H1 (cell line): ENCODE data around the gene GRM5. TPM values are rescaled to one million over a fixed set of nuclear protein-coding genes. Genes with fewer than 3 reads are reported as not detected.

Experiments
- CTCF ChIA-PET: fragments of 300-600 bp; sonication (Branson Sonifier 250); formaldehyde crosslinking; loops from one replicate; lab custom pipeline; 2021; ENCODE audit not compliant: partially characterized antibody; lab: Charles Lee
- POLR2A ChIA-PET: fragments of 300-600 bp; sonication (Branson Sonifier 250); formaldehyde crosslinking; loops from one replicate; lab custom pipeline; 2021; ENCODE audit warnings: inconsistent platforms; ENCODE audit not compliant: partially characterized antibody; lab: Charles Lee
- DNase-seq, 2 experiments: peaks; one replicate each; pipeline versions ENCODE4 v3.0.0 to v3.0.0-alpha.2; 2010 to 2022; ENCODE audit warnings: low spot score in 2 of 2, low read depth in 1 of 2, mixed read lengths in 1 of 2
- FAIRE-seq: peaks from 2 replicates; lab custom pipeline; 2011; peaks lifted over from hg19 to GRCh38; lab: Jason Lieb, UNC
- H2AFZ ChIP-seq: 2 replicates; pipeline ENCODE4 v1.8.1; 2012; ENCODE audit warnings: low read length, inconsistent platforms
- H2AK5ac ChIP-seq: 2 replicates; pipeline ENCODE4 v1.6.1; 2013; ENCODE audit warnings: low read depth, low read length
- H2BK120ac ChIP-seq: replicated peaks from 2 replicates; pipeline ENCODE3; 2013; ENCODE audit warnings: low read depth, low read length, inconsistent platforms
- H2BK12ac ChIP-seq: 2 replicates; pipeline ENCODE4 v1.6.1; 2013; ENCODE audit warnings: low read depth, low read length
- H2BK15ac ChIP-seq: 2 replicates; pipeline ENCODE4 v1.6.1; 2013; ENCODE audit warnings: low read length
- H2BK20ac ChIP-seq: 2 replicates; pipeline ENCODE4 v1.6.1; 2013; ENCODE audit warnings: low read length
- H2BK5ac ChIP-seq: 2 replicates; pipeline ENCODE4 v1.6.1; 2013; ENCODE audit warnings: low read depth, low read length
- H3K14ac ChIP-seq: 2 replicates; pipeline ENCODE4 v1.6.1; 2013; ENCODE audit warnings: inconsistent platforms; ENCODE audit not compliant: insufficient read length
- H3K18ac ChIP-seq: 2 replicates; pipeline ENCODE4 v1.6.1; 2013; ENCODE audit warnings: low read length; ENCODE audit errors: extremely low read depth
- H3K23ac ChIP-seq: 2 replicates; pipeline ENCODE4 v1.6.1; 2013; ENCODE audit warnings: inconsistent platforms; ENCODE audit not compliant: insufficient read length
- H3K23me2 ChIP-seq: 2 replicates; pipeline ENCODE4 v1.6.1; 2013; ENCODE audit warnings: low read depth, low read length
- H3K27ac ChIP-seq: 2 replicates; pipeline ENCODE4 v1.6.1; 2011; ENCODE audit warnings: low read depth, low read length, inconsistent platforms
- H3K27me3 ChIP-seq, 4 experiments: replicated peaks in 1 of 4; 1 replicate in 1 of 4; 2 replicates in 3 of 4; pipeline versions ENCODE4 v1.6.1 to v1.8.1; 2011 to 2013; ENCODE audit warnings: low read length in 3 of 4, mild to moderate bottlenecking in 3 of 4, inconsistent platforms in 2 of 4, mixed read lengths in 2 of 4, moderate library complexity in 1 of 4; ENCODE audit not compliant: control insufficient read depth in 3 of 4, insufficient read depth in 3 of 4; ENCODE audit errors: extremely low read depth in 1 of 4
- H3K36me3 ChIP-seq, 4 experiments: 2 replicates each; pipeline versions ENCODE4 v1.6.1 to v1.8.1; 2011 to 2013; ENCODE audit warnings: mild to moderate bottlenecking in 4 of 4, low read length in 3 of 4, moderate library complexity in 2 of 4, control low read depth in 1 of 4, inconsistent platforms in 1 of 4; ENCODE audit not compliant: insufficient read depth in 4 of 4, control insufficient read depth in 2 of 4
- H3K4ac ChIP-seq: replicated peaks from 2 replicates; pipeline ENCODE3; 2013; ENCODE audit warnings: low read length, low read depth, mixed read lengths, inconsistent platforms; ENCODE audit not compliant: insufficient read length
- H3K4me1 ChIP-seq, 4 experiments: replicated peaks in 1 of 4; 1 replicate in 1 of 4; 2 replicates in 3 of 4; pipeline versions ENCODE4 v1.6.1 to v1.8.1; 2011 to 2013; ENCODE audit warnings: low read length in 3 of 4, inconsistent platforms in 2 of 4, mixed read lengths in 1 of 4; ENCODE audit not compliant: insufficient read depth in 4 of 4, control insufficient read depth in 3 of 4
- H3K4me2 ChIP-seq, 2 experiments: 2 replicates each; pipeline versions ENCODE4 v1.6.1 to v1.8.1; 2011 to 2013; ENCODE audit warnings: low read depth in 2 of 2, low read length in 2 of 2, control low read depth in 1 of 2, inconsistent platforms in 1 of 2, mild to moderate bottlenecking in 1 of 2; ENCODE audit not compliant: insufficient read depth in 1 of 2
- H3K4me3 ChIP-seq, 4 experiments: fragments of 200-600, 300-600 bp in 1 of 4; sonication (generic), shearing (Covaris generic), sonication (Bioruptor Twin) in 1 of 4; 2 replicates each; pipeline versions ENCODE4 v1.5.1 to v1.8.1; 2011 to 2016; ENCODE audit warnings: low read length in 4 of 4, low read depth in 3 of 4, control low read depth in 2 of 4, inconsistent platforms in 2 of 4, mild to moderate bottlenecking in 2 of 4, mixed read lengths in 1 of 4, moderate library complexity in 1 of 4; ENCODE audit not compliant: insufficient read depth in 2 of 4; ENCODE audit errors: extremely low read depth in 1 of 4
- H3K56ac ChIP-seq: replicated peaks from 2 replicates; pipeline ENCODE3; 2013; ENCODE audit warnings: low read depth, mild to moderate bottlenecking, mixed read lengths, low read length, inconsistent platforms; ENCODE audit not compliant: insufficient read length
- H3K79me1 ChIP-seq: 2 replicates; pipeline ENCODE4 v1.6.1; 2013; ENCODE audit warnings: low read depth, low read length, control low read depth
- H3K79me2 ChIP-seq, 2 experiments: 2 replicates each; pipeline versions ENCODE4 v1.6.1 to v1.8.1; 2012 to 2013; ENCODE audit warnings: low read length in 2 of 2, mild to moderate bottlenecking in 2 of 2, inconsistent platforms in 1 of 2; ENCODE audit not compliant: insufficient read depth in 2 of 2, control insufficient read depth in 1 of 2
- H3K9ac ChIP-seq, 4 experiments: replicated peaks in 1 of 4; 1 replicate in 1 of 4; 2 replicates in 3 of 4; pipeline versions ENCODE4 v1.6.1 to v1.8.1; 2011 to 2013; ENCODE audit warnings: low read depth in 3 of 4, low read length in 3 of 4, control low read depth in 2 of 4, mild to moderate bottlenecking in 2 of 4, moderate library complexity in 2 of 4, inconsistent platforms in 1 of 4; ENCODE audit errors: extremely low read depth in 1 of 4
- H3K9me3 ChIP-seq, 2 experiments: 2 replicates each; pipeline versions ENCODE4 v1.6.1 to v1.8.1; 2012 to 2013; ENCODE audit warnings: mild to moderate bottlenecking in 2 of 2, moderate library complexity in 2 of 2, control low read depth in 1 of 2, inconsistent platforms in 1 of 2, low read depth in 1 of 2, low read length in 1 of 2, mixed read lengths in 1 of 2; ENCODE audit not compliant: insufficient read depth in 2 of 2
- H4K20me1 ChIP-seq, 2 experiments: replicated peaks in 1 of 2; 2 replicates each; pipeline versions ENCODE3 to v1.8.1; 2011 to 2013; ENCODE audit warnings: inconsistent platforms in 2 of 2, low read length in 2 of 2, mild to moderate bottlenecking in 1 of 2; ENCODE audit not compliant: insufficient read depth in 2 of 2, control insufficient read depth in 1 of 2
- H4K5ac ChIP-seq: 2 replicates; pipeline ENCODE4 v1.6.1; 2013; ENCODE audit warnings: low read length, low read depth, mixed read lengths, inconsistent platforms; ENCODE audit not compliant: insufficient read length
- H4K8ac ChIP-seq: 2 replicates; pipeline ENCODE4 v1.8.0; 2013; ENCODE audit warnings: mild to moderate bottlenecking, moderate library complexity, low read length, inconsistent platforms; ENCODE audit not compliant: insufficient read depth; ENCODE audit errors: extremely low read depth
- H4K91ac ChIP-seq: replicated peaks from 2 replicates; pipeline ENCODE3; 2013; ENCODE audit warnings: low read length, mixed read lengths, inconsistent platforms; ENCODE audit not compliant: insufficient read length
- CTCF ChIP-seq, 3 experiments: IDR thresholded peaks; 1 replicate in 2 of 3; 2 replicates in 1 of 3; pipeline versions ENCODE4 v1.5.1 to v1.6.1; 2011; ENCODE audit warnings: low read length in 3 of 3, mild to moderate bottlenecking in 3 of 3, inconsistent platforms in 2 of 3, low read depth in 1 of 3, moderate library complexity in 1 of 3; ENCODE audit not compliant: insufficient read depth in 1 of 3; ENCODE audit errors: control extremely low read depth in 1 of 3
- HDAC2 ChIP-seq, 2 experiments: fragments of 300-600 bp in 1 of 2; sonication (generic) in 1 of 2; IDR thresholded peaks; 2 replicates each; pipeline ENCODE4 v1.6.1; 2011 to 2012; ENCODE audit warnings: low read depth in 2 of 2, low read length in 2 of 2, mild to moderate bottlenecking in 2 of 2, moderate library complexity in 2 of 2, borderline replicate concordance in 1 of 2, inconsistent platforms in 1 of 2
- SIN3A ChIP-seq, 2 experiments: IDR thresholded peaks in 1 of 2; conservative IDR thresholded peaks in 1 of 2; 2 replicates each; pipeline ENCODE4 v1.6.1; 2011 to 2012; ENCODE audit warnings: low read length in 2 of 2, improper control_type of control experiment in 1 of 2, low read depth in 1 of 2, mild to moderate bottlenecking in 1 of 2
- SIRT6 ChIP-seq: IDR thresholded peaks from one replicate; pipeline ENCODE4 v1.7.1; 2012; ENCODE audit warnings: low read length, inconsistent platforms
- SP4 ChIP-seq: IDR thresholded peaks from 2 replicates; pipeline ENCODE4 v1.6.1; 2012; ENCODE audit warnings: low read length, inconsistent platforms
- TCF12 ChIP-seq: IDR thresholded peaks from 2 replicates; pipeline ENCODE4 v1.6.1; 2011; ENCODE audit warnings: low read depth, mild to moderate bottlenecking, low read length
- WGBS, 2 experiments: shearing (Covaris generic) in 1 of 2; methylation state at CpG; one replicate each; pipeline versions ENCODE4 v1.1.6 to v1.1.7; 2013 to 2015; ENCODE audit warnings: low lambda C conversion rate in 2 of 2, mixed read lengths in 2 of 2, inconsistent platforms in 1 of 2, low coverage in 1 of 2, missing lambda C conversion rate in 1 of 2; ENCODE audit not compliant: insufficient replicate concordance in 2 of 2, insufficient coverage in 1 of 2, insufficient read length in 1 of 2; ENCODE audit errors: extremely low coverage in 1 of 2, missing lambda C conversion rate in 1 of 2; 5-methylcytosine and 5-hydroxymethylcytosine counted together
- polyA plus RNA-seq, 7 experiments: library from polyadenylated mRNA; depleted of rRNA in 3 of 7; stranded (reverse) in 5 of 7; unstranded in 2 of 7; fragments of >200 nt in 5 of 7; fragments of 200-250 nt in 2 of 7; gene quantifications; 1 replicate in 5 of 7; 2 replicates in 1 of 7; 4 replicates in 1 of 7; pipeline versions ENCODE4 v1.2.1 to v1.2.3, GENCODE V29; 2011 to 2013; ENCODE audit warnings: missing spikeins in 2 of 7, mixed read lengths in 2 of 7
- total RNA-seq: library from RNA; stranded (reverse); fragmentation: NEBNext Ultra II Directional; extraction: Animal tissue kit (Norgen Biotek cat#: 25700); gene quantifications from 2 replicates; pipeline ENCODE4 v1.2.1, GENCODE V29; 2021

Gene GRM5
- total and polyA plus RNA-seq, 2 of the 8 experiments (the other 6 are each of a cell fraction or from before 2014, with no cell fraction given) = 0.15 to 0.43 TPM

- Histone ChIP-seq H2BK15ac (no peak overlapping the region), H3K79me1 (no peaks in the 10 kb centered on the region), H3K4me3 (no peak overlapping the region), H2AFZ (no peak overlapping the region), H2BK120ac (no peak overlapping the region), H3K27ac (no peak overlapping the region), H2AK5ac (no peak overlapping the region), H3K4ac (no peak overlapping the region), H3K27me3 (peaks cover 0 to 1% (median 0%) of the 10 kb centered on the region in 4 experiments; a peak in 1 of 7 replicates), H2BK5ac (no peak overlapping the region), H4K8ac (no peak overlapping the region), H3K36me3 (no peaks in the 10 kb centered on the region), H3K56ac (no peak overlapping the region), H3K79me2 (no peaks in the 10 kb centered on the region), H3K9me3 (no peaks in the 10 kb centered on the region), H4K5ac (no peak overlapping the region), H2BK12ac (no peak overlapping the region), H3K4me1 (no peaks in the 10 kb centered on the region; a peak in 1 of 7 replicates), H3K23ac (no peak overlapping the region), H3K18ac (no peak overlapping the region), H3K9ac (no peak overlapping the region), H3K23me2 (no peaks in the 10 kb centered on the region), H3K14ac (no peak overlapping the region), H4K91ac (no peak overlapping the region), H4K20me1 (no peaks in the 10 kb centered on the region), H2BK20ac (no peak overlapping the region), H3K4me2 (no peak overlapping the region)
- ChIA-PET CTCF (interaction anchor here (0.7 to 4.7 kb wide), 5 partner anchors 9 to 478 kb away, joined by 3 to 28 read pairs (median 3); no protein-coding TSS in a partner anchor), POLR2A (no interaction called here)
- DNase-seq (no peak), FAIRE-seq (peak; percentile 13)
- 93% methylated on average over 2 of the region's 2 CpGs; no CpG with 5 or more reads in 1 of the 2 experiments for WGBS, 2 experiments
- no peak for TF ChIP-seq SIN3A (conservative IDR thresholded peaks at IDR 0.05 in 1 of 2, IDR thresholded peaks at IDR 0.05 in 1 of 2; ENCODE audit: low read depth in 1 of 2, low read length in 2 of 2)
- no peak for TF ChIP-seq HDAC2 (IDR thresholded peaks at IDR 0.05; ENCODE audit: borderline replicate concordance in 1 of 2, low read depth in 2 of 2, low read length in 2 of 2)
- no peak for TF ChIP-seq SIRT6
- no peak for TF ChIP-seq TCF12
- TF ChIP-seq SP4 = no peak
- peak in 2 of 3 experiments; percentile 52 to 53; a peak in 3 of 4 replicates for TF ChIP-seq CTCF (IDR thresholded peaks at IDR 0.05; ENCODE audit: control extremely low read depth in 1 of 3, insufficient read depth in 1 of 3, low read depth in 1 of 3, low read length in 3 of 3)
These were observed 570.9 kb downstream of the GRM5 start for GRCh38 chr11:88494848-88495247.
